PC-9 (cell line): ENCODE results near the gene MED12. TPM values are rescaled to one million over a fixed set of nuclear protein-coding genes. Genes with fewer than 3 reads are reported as not detected.

Experiments used
- BruUV-seq: library from RNA; stranded (reverse); fragments of 400-500 nt; replicated peaks from 2 replicates; lab custom pipeline; 2021; lab: Mats Ljungman, UMichigan
- CTCF ChIA-PET: fragments of 300-600 bp; sonication (Branson Sonifier 250); formaldehyde crosslinking; loops from one replicate; lab custom pipeline; 2022; ENCODE audit warnings: antibody characterized with exemption; lab: Charles Lee
- POLR2A ChIA-PET: fragments of 300-600 bp; sonication (Branson Sonifier 250); formaldehyde crosslinking; loops from one replicate; lab custom pipeline; 2022; ENCODE audit warnings: antibody characterized with exemption; ENCODE audit not compliant: unreplicated experiment; lab: Charles Lee
- DNase-seq, 2 experiments: peaks; one replicate each; pipeline versions ENCODE4 v3.0.0 to v3.0.0-alpha.2; 2015 to 2022; ENCODE audit warnings: mixed read lengths in 1 of 2
- H2AFZ ChIP-seq: fragments of 200-600 bp; sonication (generic); 2 replicates; pipeline ENCODE4 v1.8.1; 2017; ENCODE audit warnings: antibody characterized with exemption
- H3F3A ChIP-seq: fragments of 200-600 bp; sonication (generic); 2 replicates; pipeline ENCODE4 v1.8.1; 2017; ENCODE audit warnings: antibody characterized with exemption, mild to moderate bottlenecking, low read depth; ENCODE audit not compliant: insufficient read depth
- H3K27ac ChIP-seq: fragments of 200-600 bp; sonication (generic); 2 replicates; pipeline ENCODE4 v1.6.1; 2016; ENCODE audit warnings: mixed run types
- H3K27me3 ChIP-seq: fragments of 200-600 bp; sonication (generic); 2 replicates; pipeline ENCODE4 v1.6.1; 2016; ENCODE audit warnings: low read depth, mixed run types; ENCODE audit not compliant: insufficient read depth
- H3K36me3 ChIP-seq: fragments of 200-600 bp; sonication (generic); 2 replicates; pipeline ENCODE4 v1.6.1; 2016; ENCODE audit warnings: low read depth, mixed run types
- H3K4me1 ChIP-seq: fragments of 200-600 bp; sonication (generic); replicated peaks from 2 replicates; pipeline ENCODE4 v1.6.1; 2016; ENCODE audit warnings: mixed run types; ENCODE audit not compliant: insufficient read depth
- H3K4me2 ChIP-seq: fragments of 200-600 bp; sonication (generic); 2 replicates; pipeline ENCODE4 v1.6.1; 2017; ENCODE audit warnings: mixed run types
- H3K4me3 ChIP-seq: fragments of 200-600 bp; sonication (generic); 2 replicates; pipeline ENCODE4 v1.6.1; 2016; ENCODE audit warnings: mixed run types
- H3K79me2 ChIP-seq: fragments of 200-600 bp; sonication (generic); 2 replicates; pipeline ENCODE4 v1.6.1; 2017; ENCODE audit warnings: low read depth, mixed run types
- H3K9me2 ChIP-seq: fragments of 200-600 bp; sonication (generic); 2 replicates; pipeline ENCODE4 v1.8.1; 2017; ENCODE audit warnings: mild to moderate bottlenecking; ENCODE audit not compliant: insufficient read depth
- H3K9me3 ChIP-seq: fragments of 200-600 bp; sonication (generic); 2 replicates; pipeline ENCODE4 v1.8.1; 2016; ENCODE audit warnings: low read depth; ENCODE audit not compliant: insufficient read depth
- H4K20me1 ChIP-seq: fragments of 200-600 bp; sonication (generic); 2 replicates; pipeline ENCODE4 v1.8.1; 2017; ENCODE audit not compliant: insufficient read depth
- CTCF ChIP-seq: fragments of 200-600 bp; sonication (generic); conservative IDR thresholded peaks from 2 replicates; pipeline ENCODE4 v1.6.1; 2017; ENCODE audit warnings: mixed run types, antibody characterized with exemption, mild to moderate bottlenecking, moderate library complexity
- EZH2 ChIP-seq: fragments of 200-600 bp; sonication (generic); IDR thresholded peaks from 2 replicates; pipeline ENCODE4 v1.8.0; 2017; ENCODE audit warnings: antibody characterized with exemption, low read depth
- intact Hi-C: fragments of 100-400 bp; cut with micrococcal nuclease; formaldehyde crosslinking; loops from one replicate; pipeline ENCODE4 v1.10.0; 2022; ENCODE audit not compliant: unreplicated experiment
- total RNA-seq: library from RNA; stranded (reverse); gene quantifications from 2 replicates; pipeline ENCODE4 v1.2.3, GENCODE V29; 2021

The MED12 gene
- total RNA-seq, 1 experiment from 2014 or later = 51.6 TPM

DNA sequence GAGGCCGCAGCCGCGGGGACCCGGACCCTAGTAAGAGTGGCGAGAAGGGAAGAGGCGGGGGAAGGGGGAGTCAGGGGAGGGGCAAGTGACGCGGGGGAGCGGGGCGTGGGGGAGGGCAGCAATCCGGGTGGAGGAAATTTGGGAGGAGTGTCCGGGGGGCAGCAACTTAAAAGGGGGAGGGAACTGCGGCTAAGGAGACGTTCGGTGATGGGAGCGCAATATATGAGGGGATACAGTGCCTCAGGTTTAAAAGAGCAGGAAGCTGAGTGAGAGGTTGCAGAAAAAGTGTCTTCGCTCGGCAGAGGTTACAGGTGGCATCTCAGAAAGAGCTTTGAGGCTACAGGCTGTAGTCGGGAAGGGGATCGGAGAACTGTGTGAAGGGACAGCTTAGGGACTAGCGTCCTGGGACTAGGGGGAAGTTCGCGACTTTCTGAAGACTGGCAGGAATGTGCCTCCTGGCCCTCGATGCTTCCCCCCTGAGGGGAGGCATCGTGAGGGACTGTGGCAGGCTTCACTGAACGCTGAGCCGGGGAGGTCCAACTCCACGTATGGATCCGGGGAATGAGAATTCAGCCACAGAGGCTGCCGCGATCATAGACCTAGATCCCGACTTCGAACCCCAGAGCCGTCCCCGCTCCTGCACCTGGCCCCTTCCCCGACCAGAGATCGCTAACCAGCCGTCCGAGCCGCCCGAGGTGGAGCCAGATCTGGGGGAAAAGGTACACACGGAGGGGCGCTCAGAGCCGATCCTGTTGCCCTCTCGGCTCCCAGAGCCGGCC lies 22.2 kb upstream of the MED12 start:
- no peaks in the 10 kb centered on the region for H3K9me2 ChIP-seq
- H3K27ac ChIP-seq = no peak overlapping the region
- peak overlapping the region; percentile 90 for H2AFZ ChIP-seq
- H4K20me1 ChIP-seq = no peaks in the 10 kb centered on the region
- H3F3A ChIP-seq = no peaks in the 10 kb centered on the region
- ChIA-PET CTCF (no interaction called here), POLR2A (no interaction called here)
- H3K4me1 ChIP-seq = no peaks in the 10 kb centered on the region
- no peaks in the 10 kb centered on the region for H3K36me3 ChIP-seq
- H3K4me3 ChIP-seq = peak overlapping the region; percentile 68
- H3K79me2 ChIP-seq = no peaks in the 10 kb centered on the region
- intact Hi-C loops = no loop called here
- DNase-seq = peak in 1 of 2 experiments; percentile 14
- H3K27me3 ChIP-seq = no peaks in the 10 kb centered on the region
- H3K9me3 ChIP-seq = no peaks in the 10 kb centered on the region
- BruUV-seq = TSS peak; percentile 72
- peak overlapping the region; percentile 95 for H3K4me2 ChIP-seq
- no peak for TF ChIP-seq EZH2
- TF ChIP-seq CTCF = no peak

- no peaks in the 10 kb centered on the region for H3K4me1 ChIP-seq
- no peaks in the 10 kb centered on the region for H3K36me3 ChIP-seq
- peak overlapping the region; percentile 95 for H3K4me2 ChIP-seq
- DNase-seq = no peak
- TF ChIP-seq EZH2 = no peak
- no peak for TF ChIP-seq CTCF
- H3K27me3 ChIP-seq = no peaks in the 10 kb centered on the region
- H3K79me2 ChIP-seq = no peaks in the 10 kb centered on the region
- BruUV-seq = no TSS peak
- H3K4me3 ChIP-seq = peak overlapping the region; percentile 68
- ChIA-PET CTCF (no interaction called here), POLR2A (no interaction called here)
- no peaks in the 10 kb centered on the region for H3F3A ChIP-seq
- no peaks in the 10 kb centered on the region for H4K20me1 ChIP-seq
- peak overlapping the region; percentile 90 for H2AFZ ChIP-seq
- no peak overlapping the region for H3K27ac ChIP-seq
- H3K9me3 ChIP-seq = no peaks in the 10 kb centered on the region
- H3K9me2 ChIP-seq = no peaks in the 10 kb centered on the region
- intact Hi-C loops = no loop called here
Measured at GRCh38 chrX:71096760-71097032, 21.7 kb upstream of the MED12 start.

- intact Hi-C loops = no loop called here
- no peaks in the 10 kb centered on the region for H3K79me2 ChIP-seq
- no peak overlapping the region for H3K4me2 ChIP-seq
- H2AFZ ChIP-seq = no peak overlapping the region
- TF ChIP-seq EZH2 = no peak
- peak; percentile 59 for TF ChIP-seq CTCF
- no TSS peak for BruUV-seq
- no peaks in the 10 kb centered on the region for H3K9me3 ChIP-seq
- H3K27ac ChIP-seq = no peak overlapping the region
- CTCF ChIA-PET = no interaction called here
- DNase-seq = peak in 1 of 2 experiments; percentile 8
- H3K9me2 ChIP-seq = no peaks in the 10 kb centered on the region
- POLR2A ChIA-PET = no interaction called here
- H3F3A ChIP-seq = no peaks in the 10 kb centered on the region
- no peaks in the 10 kb centered on the region for H4K20me1 ChIP-seq
- H3K36me3 ChIP-seq = no peaks in the 10 kb centered on the region
- no peak overlapping the region for H3K4me3 ChIP-seq
- H3K27me3 ChIP-seq = no peaks in the 10 kb centered on the region
- H3K4me1 ChIP-seq = no peaks in the 10 kb centered on the region
Measured at GRCh38 chrX:71098302-71098701, 20.1 kb upstream of the MED12 start.
